HUES6 (cell line): ENCODE data around the gene RFC3.

Source experiments
- H3K27ac ChIP-seq: 2 replicates; pipeline ENCODE4 v1.7.0; 2013; ENCODE audit warnings: low read depth, mild to moderate bottlenecking, low read length, inconsistent platforms
- H3K27me3 ChIP-seq: 2 replicates; pipeline ENCODE4 v1.6.1; 2013; ENCODE audit warnings: low read length; ENCODE audit not compliant: control insufficient read depth, insufficient read depth
- H3K36me3 ChIP-seq: 2 replicates; pipeline ENCODE4 v1.6.1; 2013; ENCODE audit warnings: low read length; ENCODE audit not compliant: control insufficient read depth, insufficient read depth
- H3K4me1 ChIP-seq: 2 replicates; pipeline ENCODE4 v1.6.1; 2013; ENCODE audit warnings: low read length; ENCODE audit not compliant: control insufficient read depth, insufficient read depth
- H3K4me3 ChIP-seq: 2 replicates; pipeline ENCODE4 v1.5.1; 2013; ENCODE audit warnings: low read depth, low read length
- H3K9ac ChIP-seq: one replicate; pipeline ENCODE4 v1.6.1; 2013; ENCODE audit warnings: mild to moderate bottlenecking, low read length
- H3K9me3 ChIP-seq: 2 replicates; pipeline ENCODE4 v1.6.1; 2013; ENCODE audit warnings: low read depth, low read length; ENCODE audit not compliant: control insufficient read depth, insufficient read depth

RFC3 gene

DNA sequence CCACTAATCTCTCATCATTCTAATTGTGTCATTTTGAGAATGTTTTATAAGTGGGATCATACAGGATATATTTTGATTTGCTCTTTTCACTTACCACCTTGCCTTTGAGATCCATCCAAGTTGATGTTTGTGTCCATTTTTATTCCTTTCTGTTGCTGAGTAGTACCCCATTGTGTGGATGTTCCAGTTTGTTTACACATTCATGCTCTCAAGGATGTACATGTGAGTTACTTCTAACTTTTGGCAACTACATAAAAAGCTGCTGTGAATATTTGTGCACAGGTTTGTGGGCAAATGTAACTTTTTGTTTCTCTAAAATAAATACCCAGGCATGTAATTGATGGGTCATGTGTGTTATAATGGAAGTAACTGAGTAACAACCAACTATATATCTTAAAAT is 64.9 kb downstream of the RFC3 start:
- Histone ChIP-seq H3K9me3 (no peaks in the 10 kb centered on the region), H3K4me1 (no peaks in the 10 kb centered on the region), H3K4me3 (no peak overlapping the region), H3K36me3 (no peaks in the 10 kb centered on the region), H3K9ac (no peak overlapping the region), H3K27ac (no peak overlapping the region), H3K27me3 (no peaks in the 10 kb centered on the region)

DNA sequence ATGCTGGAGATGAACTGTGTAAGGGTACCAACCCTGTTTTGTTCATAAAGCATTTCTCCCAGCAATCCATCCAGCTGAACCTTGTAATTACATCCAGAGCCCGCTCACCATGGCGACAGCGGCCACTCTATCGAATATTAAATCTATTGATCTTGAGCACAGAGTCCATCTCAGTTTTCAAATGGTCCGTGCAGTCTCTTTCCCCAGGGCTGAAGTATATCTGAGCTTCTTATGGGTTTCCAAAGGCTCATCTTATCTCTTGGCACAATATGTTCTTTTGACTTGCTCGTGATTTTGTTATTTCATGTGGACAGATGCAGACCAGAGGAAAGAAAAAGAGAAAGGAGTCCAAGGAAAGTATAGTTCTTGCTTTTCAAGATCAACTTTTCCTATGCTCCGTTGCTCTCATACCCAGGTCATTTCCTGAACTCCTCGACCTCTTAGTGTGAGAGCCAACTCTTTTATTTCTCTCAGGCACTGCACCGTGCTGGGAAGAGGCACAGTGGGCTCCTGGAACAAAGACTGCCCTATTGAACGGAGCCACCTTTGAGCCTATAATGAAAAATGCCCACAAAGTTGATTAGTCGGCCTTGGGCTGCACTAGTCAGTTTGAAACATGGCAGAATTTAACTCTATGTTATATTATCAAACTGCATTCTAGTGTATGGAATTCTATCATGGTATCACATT is 66.7 kb downstream of the RFC3 start:
- Histone ChIP-seq H3K4me3 (no peak overlapping the region), H3K27ac (no peak overlapping the region), H3K27me3 (no peaks in the 10 kb centered on the region), H3K36me3 (no peaks in the 10 kb centered on the region), H3K4me1 (no peaks in the 10 kb centered on the region), H3K9me3 (no peaks in the 10 kb centered on the region), H3K9ac (no peak overlapping the region)
